Measurements from ENCODE around the gene ST7.

GRCh38 chr7:116998567-116999175 is 45.4 kb downstream of the ST7 start:
- no peak for TF ChIP-seq CTCF (IDR thresholded peaks at IDR 0.05; ENCODE audit: insufficient read depth, low read depth, low read length)
- TF ChIP-seq EZH2 (IDR thresholded peaks at IDR 0.05; ENCODE audit: insufficient read depth, low read length), result no peak
